KBM-7 (cell line): Measurements from ENCODE around the gene ARRDC5.
"Not testable (repeated sequence)": the region's sequence is repeated elsewhere in the genome, so short reads cannot be mapped to it uniquely, and the experiment has no call there.

Experiments
- DNase-seq: peaks from one replicate; pipeline ENCODE4 v3.0.0-alpha.2; 2015
- in situ Hi-C: fragments of 300-500 bp; cut with MboI; formaldehyde crosslinking; loops from 2 replicates; pipeline ENCODE4 v1.14.3; 2020; ENCODE audit warnings: low sequenced_read_pairs, low pct_unique_long_range_greater_than_20kb, mixed read lengths

The ARRDC5 gene

DNA sequence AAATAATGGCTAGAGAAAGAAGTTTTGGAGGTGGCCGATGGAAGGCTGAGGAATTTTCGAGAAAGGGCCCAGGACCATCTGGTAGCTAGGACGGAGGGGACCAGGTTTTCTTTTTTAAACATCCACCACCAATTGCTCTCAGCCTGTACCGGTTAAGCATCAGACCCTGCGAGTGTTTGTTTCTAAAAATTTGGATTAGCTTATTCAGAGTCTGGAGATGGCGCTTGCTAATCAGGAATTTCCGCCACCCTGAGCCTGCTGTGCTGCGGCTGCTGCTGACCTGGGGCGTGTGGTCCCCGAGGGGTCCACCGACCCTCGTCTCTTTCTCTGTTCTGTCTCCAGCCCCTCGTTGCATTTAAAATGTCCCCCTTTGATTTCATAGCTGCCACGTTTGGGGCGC is 8.6 kb upstream of the ARRDC5 start:
- DNase-seq, result no peak
- in situ Hi-C loops, result no loop called here

DNA sequence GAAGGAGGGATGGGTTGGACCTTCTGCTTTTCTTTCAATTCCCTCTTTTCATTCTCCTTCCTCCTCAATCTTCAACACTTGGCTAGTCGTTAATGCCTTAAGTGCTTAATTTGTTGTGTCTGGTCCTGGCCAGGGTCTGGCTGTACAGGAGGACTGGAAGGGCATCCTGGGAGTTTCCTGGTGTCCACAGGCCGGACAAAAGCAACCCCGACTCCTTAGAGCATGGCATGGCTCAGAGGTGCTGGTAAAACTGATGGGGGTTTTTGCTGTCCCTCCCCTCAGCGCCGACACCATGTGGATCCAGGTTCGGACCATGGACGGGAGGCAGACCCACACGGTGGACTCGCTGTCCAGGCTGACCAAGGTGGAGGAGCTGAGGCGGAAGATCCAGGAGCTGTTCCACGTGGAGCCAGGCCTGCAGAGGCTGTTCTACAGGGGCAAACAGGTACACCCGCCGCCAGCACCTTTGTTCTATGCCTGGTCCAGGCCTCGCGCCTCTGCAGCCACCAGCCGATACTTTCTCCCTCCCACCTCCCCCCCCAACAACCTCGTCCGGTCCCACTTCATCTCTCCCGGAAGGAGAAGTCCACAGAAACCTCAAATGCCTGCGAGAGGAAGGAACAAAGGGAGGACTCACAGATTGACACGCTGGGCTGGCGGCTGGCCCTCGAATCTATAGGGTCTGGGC is 8.0 kb upstream of the ARRDC5 start:
- DNase-seq, result peak; percentile 78
- in situ Hi-C loops, result no loop called here

DNA sequence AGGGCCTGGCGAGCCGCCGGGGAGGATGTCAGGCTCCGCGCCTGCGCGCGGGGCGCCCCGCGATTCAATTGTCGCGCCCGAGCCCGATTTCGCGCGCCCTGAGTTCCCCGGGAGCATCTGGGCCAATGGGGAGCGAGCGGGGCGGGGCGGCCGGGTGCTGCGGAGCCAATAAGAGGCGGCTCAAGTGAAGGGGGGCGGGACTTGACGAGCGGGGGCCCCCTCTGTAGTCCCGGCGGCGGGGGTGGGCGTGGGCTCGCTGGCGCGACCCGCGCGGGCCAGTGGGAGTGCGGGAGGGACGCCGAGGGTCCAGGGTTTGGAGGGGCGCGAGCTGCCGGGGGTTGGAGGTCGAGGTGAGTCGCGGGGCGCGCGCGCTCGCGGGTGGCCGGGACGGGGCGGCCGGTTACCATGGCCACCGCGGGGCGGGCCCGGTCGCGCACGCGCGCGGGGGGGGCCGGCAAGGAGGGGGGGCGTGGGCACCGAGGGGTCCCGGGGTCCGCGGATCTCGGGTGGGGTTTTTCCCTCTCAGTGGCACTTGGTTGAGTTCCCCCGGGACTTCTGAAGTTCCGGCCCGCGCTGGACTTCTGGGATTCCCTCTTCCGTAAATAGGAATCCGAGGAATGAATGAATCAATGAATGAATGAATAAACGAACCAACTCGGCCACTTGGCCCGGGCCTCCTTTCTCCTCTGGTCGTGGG is 7.3 kb upstream of the ARRDC5 start:
- in situ Hi-C loops, result no loop called here

DNA sequence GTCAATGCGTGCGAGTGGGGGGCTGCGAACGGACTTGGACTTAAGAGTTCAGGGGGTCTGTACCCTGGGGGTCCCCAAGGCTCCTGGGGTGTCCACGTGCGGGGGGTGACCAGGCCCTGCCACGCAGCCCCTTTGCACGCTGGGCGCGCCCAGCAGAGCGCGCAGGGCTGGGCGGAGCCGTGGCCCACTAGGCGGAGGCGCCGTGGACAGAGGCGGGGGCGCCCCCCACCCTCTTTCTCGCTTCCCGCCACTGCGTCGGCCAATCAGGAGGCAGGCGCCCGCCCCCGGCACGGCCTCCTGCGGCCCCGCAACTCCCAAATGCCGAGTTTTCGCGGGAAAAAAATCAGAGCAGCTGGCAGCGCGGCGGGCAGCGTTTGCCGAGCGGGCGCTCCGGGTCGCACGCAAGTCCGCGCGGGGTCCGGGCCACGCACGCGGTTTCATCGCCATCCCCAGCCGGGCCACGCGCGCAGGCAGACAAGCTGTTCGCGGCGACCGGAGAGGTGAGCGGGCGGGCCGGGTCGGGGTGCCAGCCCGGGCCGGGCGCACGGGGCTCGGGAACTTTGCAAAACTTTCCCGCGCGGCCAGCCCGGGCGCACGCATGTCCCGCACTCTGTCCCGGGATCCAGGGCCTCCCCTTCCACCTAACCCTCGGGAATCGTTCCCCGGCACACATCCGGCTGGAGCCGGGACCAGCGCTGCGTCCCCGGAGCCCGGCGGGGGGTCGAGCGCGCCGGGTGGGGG is 6.6 kb upstream of the ARRDC5 start, which contains the start of gene UHRF1:
Gene UHRF1, plus strand, starts transcription at position 346 of the 741 bp plus-strand sequence. CDS start 1,385 bp downstream, outside the sequence.
- peak; percentile 65 for DNase-seq
- in situ Hi-C loops, result no loop called here

More for the DNA sequence above, 7.3 kb upstream of the ARRDC5 start:
- peak; percentile 90 for DNase-seq

DNA sequence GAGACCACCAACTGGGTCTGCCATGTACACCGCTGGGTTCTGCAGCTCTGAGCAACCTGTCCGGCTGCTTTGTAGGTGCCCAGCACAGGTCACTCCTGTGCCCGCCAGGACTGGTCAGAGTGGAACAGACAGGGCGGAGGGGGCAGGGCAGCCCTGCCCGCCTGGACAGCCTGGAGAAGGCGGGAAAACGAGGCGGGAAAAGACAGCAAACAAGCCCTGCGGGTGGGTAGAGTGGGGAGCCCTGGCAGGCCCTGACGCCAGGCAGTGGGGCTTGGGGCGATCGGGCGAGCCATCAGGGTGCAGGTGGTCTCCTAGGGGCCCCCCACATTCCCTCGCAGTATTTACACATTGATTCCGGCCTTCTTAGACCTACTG is 6.1 kb upstream of the ARRDC5 start:
- in situ Hi-C loops, result no loop called here
- no peak for DNase-seq

DNA sequence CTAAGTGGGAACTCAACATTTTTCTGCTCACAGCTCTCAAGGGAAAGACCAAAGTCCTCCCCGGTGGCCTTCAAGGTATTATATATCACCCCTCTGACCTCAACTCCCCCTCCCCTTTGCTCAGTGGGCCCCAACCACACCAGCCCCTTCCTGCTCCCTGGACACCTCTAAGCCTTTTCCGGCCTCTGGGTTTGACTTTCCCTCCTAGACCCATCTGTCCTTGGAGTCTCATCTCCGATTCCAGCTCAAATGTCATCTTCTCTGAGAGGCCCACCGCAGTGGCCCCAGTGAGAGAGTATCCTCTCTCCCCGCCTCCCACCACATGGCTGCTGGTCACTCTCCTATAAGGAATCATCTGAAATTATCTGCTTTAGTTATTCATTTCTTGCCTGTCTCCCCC is 5.7 kb upstream of the ARRDC5 start:
- no peak for DNase-seq
- in situ Hi-C loops, result no loop called here

DNA sequence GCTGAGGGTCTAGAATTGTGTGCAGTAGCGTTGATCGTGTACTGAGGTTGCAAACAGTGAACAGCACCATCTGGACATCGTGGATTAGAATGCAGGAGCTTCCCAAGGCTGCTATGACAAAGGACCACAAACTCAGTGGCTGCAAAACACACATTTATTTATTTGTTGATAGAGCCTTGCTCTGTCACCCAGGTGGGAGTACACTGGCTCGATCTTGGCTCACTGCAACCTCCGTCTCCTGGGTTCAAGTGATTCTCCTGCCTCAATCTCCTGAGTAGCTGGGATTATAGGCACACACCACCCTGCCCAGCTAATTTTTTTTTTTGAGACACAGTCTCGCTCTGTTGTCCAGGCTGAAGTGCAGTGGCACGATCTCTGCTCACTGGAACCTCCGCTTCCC is 4.3 kb upstream of the ARRDC5 start:
- DNase-seq, result no peak
- in situ Hi-C loops, result no loop called here

DNA sequence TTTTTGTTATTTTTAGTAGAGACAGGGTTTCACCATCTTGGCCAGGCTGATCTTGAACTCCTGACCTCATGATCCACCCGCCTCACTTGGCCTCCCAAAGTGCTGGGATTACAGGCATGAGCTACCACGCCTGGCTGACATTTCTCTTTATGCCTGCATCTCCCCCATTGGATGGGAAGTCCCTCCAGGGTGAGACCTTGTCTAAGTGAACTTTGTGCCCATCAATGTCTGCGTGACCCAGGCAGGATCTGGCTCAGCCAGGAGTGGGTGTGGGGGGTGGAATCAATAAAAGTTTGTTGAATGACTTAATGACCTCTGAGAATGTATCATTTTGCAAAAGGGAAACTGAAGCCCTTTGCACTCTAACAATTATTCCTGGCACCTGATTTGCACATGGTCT is 1.8 kb upstream of the ARRDC5 start:
- DNase-seq, result no peak
- in situ Hi-C loops, result no loop called here

DNA sequence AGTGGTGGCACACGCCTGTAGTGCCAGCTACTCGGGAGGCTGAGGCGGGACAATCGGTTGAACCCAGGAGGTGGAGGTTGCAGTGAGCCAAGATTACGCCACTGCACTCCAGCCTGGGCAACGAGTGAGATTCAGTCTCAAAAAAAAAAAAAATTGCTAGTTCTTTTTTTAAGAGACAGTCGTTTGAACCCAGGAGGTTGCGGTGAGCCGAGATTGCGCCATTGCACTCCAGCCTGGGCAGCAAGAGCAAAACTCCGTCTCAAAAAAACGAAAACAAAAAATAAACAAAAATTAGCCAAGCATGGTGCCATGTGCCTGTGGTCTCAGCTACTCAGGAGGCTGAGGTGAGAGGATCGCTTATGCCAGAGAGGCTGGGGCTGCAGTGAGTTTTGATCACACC is 1.8 kb downstream of the ARRDC5 start:
- in situ Hi-C loops, DNase-seq: not testable (repeated sequence)

DNA sequence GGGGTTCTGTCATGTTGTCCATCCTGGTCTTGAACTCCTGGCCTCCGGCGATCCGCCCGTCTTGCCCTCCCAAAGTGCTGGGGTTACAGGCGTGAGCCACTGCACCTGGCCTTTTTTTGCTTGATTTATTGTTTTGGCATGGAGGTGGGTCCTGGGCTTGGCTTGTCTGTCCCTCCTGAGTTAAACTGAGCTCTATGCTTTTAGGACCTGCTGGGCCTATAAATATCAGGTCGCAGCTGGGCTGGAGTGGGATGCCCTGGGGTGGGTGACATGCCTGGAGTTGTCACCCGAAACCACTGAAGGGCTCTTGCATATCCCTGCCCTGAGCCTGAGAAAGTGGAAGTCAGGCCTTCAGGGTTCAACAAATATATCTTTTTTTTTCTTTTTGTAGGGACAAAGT is 5.5 kb downstream of the ARRDC5 start:
- in situ Hi-C loops, result no loop called here
- DNase-seq, result no peak

DNA sequence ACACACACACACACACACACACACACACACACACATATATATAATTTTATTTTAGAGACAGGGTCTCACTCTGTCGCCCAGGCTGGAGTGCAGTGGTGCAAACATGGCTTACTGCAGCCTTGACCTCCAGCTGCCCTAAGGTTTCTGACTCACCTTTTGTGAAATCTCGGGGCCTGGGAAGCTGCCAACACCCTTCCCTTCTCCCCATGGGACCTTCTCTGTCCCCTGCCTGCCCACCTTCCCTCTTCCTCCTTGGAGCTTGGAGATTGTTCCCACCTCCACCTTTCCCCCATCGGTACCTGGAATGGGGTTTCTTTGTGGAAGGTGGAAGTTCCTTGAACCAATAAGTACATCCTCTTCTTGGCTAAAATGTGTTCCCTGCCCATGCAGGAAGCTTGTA is 6.3 kb downstream of the ARRDC5 start:
- in situ Hi-C loops, result no loop called here
- no peak for DNase-seq

DNA sequence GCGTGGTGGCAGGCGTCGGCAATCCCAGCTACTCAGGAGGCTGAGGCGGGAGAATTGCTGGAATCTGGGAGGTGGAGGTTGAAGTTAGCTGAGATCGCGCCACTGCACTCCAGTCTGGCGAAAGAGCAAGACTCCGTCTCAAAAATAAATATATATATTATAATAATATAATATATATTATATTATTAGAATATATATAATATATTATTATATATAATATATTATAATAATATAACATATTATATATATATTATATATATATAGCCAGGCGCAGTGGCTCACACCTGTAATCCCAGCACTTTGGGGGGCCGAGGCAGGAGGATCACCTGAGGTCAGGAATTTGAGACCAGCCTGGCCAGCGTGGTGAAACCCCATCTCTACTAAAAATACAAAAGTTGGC is 9.7 kb downstream of the ARRDC5 start:
- in situ Hi-C loops, DNase-seq: not testable (repeated sequence)

DNA sequence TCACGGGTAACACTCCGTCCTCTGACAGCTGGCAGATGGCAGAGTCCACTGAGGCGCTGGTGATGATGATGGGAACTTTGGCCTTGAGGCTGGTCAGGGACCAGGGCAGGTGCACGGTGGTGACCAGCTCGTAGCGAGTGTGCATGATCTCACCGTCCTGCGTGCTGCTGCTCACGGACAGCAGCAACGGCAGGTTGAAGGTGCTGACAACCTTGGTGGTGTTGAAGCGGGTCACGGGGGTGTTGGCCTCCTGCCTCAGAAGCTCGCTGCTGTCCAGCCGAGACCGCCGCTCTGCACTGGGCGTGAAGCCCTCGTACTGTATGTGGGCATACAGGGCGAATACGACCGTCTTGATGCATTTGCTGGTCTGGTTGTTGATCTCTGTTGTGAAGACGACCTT is 11.6 kb downstream of the ARRDC5 start:
- no peak for DNase-seq
- in situ Hi-C loops, result no loop called here

DNA sequence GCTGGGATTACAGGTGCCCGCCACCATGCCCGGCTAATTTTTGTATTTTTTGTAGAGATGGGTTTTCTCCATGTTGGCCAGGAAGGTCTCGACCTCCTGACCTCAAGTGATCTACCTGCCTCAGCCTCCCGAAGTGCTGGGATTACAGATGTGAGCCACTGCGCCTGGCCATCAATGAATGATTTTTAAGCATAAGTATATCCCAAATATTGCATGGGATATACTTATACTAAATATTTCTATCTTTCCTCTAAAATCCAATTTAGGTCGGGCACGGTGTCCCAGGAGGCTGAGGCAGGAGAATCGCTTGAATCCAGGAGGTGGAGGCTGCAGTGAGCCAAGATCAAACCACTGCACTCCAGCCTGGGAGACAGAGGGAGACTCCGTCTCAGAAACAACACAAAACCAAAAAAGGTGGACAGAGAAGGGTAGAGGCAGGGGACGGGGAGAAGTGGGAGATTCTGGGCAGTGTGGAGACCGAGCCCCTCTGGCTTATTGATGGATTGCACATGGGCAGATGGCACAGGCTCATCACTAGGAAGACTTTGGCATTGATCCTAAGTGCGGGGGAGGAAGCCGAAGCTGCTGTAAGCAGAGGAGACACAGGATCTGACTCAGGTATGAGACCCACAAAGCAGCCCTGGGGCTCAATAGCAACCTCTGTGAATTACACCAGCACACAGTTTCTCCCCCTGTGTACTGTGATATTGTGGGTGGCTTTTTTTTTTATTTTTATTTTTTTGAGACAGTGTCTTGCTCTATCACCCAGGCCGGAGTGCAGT is 13.5 kb downstream of the ARRDC5 start:
- no peak for DNase-seq
- in situ Hi-C loops, result no loop called here

DNA sequence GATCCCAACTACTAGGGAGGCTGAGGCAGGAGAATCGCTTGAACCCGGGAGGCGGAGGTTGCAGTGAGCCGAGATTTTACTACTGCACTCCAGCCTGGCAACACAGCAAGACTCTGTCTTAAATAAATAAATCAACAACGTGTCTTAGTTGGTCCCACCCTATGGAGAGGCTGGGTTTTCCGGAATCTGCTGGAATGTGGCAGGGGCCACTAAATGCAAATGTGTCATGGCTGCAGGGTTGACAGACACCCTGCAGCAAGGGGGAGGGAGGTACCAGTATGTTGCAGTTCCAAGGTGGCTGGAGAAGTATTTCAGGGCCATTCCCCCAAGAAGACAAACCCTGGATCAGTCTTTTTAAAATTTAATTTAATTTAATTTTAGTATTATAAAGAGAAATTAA is 14.9 kb downstream of the ARRDC5 start:
- in situ Hi-C loops, DNase-seq: not testable (repeated sequence)

DNA sequence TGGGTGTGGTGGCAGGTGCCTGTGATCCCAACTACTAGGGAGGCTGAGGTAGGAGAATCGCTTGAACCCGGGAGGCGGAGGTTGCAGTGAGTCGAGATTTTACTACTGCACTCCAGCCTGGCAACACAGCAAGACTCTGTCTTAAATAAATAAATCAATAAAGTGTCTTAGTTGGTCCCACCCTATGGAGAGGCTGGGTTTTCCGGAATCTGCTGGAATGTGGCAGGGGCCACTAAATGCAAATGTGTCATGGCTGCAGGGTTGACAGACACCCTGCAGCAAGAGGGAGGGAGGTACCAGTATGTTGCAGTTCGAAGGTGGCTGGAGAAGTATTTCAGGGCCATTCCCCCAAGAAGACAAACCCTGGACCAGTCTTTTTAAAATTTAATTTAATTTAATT is 17.7 kb downstream of the ARRDC5 start:
- in situ Hi-C loops, result not testable (repeated sequence)

DNA sequence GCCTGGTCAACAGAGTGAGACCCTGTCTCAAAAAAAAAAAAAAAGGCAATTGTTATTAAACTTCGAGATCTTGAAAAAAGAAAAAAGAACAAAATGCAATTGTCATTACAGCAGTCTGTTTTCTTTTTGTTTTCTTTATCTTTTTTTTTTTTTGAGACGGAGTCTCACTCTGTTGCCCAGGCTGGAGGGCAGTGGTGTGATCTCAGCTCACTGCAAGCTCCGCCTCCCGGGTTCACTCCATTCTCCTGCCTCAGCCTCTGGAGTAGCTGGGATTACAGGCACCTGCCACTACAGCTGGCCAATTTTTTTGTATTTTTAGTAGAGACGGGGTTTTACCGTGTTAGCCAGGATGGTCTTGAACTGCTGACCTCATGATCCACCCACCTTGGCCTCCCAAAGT is 19.8 kb downstream of the ARRDC5 start:
- DNase-seq, in situ Hi-C loops: not testable (repeated sequence)

More for the DNA sequence above, 17.7 kb downstream of the ARRDC5 start:
- not testable (repeated sequence) for DNase-seq

DNA sequence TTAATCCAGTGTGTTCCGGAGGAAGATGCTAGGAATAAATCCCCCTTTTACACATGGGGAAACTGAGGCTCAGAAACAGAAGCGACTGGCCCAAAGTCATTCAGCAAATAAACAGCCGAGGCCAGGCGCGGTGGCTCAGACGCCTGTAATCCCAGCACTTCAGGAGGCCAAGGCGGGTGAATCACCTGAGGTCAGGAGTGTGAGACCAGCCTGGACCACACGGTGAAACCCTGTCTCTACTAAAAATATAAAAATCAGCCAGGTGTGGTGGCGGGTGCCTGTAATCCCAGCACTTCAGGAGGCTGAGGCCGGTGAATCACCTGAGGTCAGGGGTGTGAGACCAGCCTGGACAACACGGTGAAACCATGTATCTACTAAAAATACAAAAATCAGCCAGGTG is 23.7 kb downstream of the ARRDC5 start:
- in situ Hi-C loops, result no loop called here
- DNase-seq, result no peak

DNA sequence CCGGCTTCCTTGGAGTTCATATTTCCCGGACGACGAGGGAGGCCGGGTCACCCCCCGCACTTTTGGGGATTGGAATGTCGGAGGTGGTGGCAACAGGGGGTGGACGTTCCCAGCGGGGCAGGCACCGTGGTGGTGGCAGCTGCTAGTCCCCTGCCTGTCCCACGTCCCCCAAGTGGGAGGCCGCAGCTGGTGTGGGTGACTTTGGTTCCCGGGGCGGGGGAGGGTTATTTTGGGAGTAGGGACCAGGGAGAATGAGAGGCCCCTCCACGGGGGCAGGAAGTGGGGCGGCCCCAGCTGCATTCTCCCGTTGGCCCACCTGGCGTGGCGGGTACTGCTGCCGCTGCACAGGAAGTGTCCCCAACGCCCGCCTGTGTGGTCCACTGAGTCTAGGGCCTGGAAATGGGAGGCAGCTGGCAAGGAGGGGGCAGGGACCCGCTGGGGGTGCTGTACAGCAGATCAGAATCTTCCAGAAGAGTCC is 24.2 kb downstream of the ARRDC5 start:
- peak; percentile 74 for DNase-seq
- in situ Hi-C loops, result no loop called here
